BLaER1 (cell line): ENCODE measurements around the gene PICALM.

ENCODE experiments used
- H3K27ac ChIP-seq: shearing (Covaris generic); formaldehyde crosslinking; 2 replicates; pipeline ENCODE4 v1.8.1; 2022
- H3K27me3 ChIP-seq: shearing (Covaris generic); formaldehyde crosslinking; 2 replicates; pipeline ENCODE4 v1.8.1; 2022
- H3K36me3 ChIP-seq: shearing (Covaris generic); formaldehyde crosslinking; 2 replicates; pipeline ENCODE4 v1.8.1; 2022
- H3K4me1 ChIP-seq: shearing (Covaris generic); formaldehyde crosslinking; 2 replicates; pipeline ENCODE4 v1.8.1; 2022
- H3K4me2 ChIP-seq: shearing (Covaris generic); formaldehyde crosslinking; 2 replicates; pipeline ENCODE4 v1.8.1; 2022
- H3K4me3 ChIP-seq: shearing (Covaris generic); formaldehyde crosslinking; 2 replicates; pipeline ENCODE4 v1.8.1; 2022
- H3K9ac ChIP-seq: shearing (Covaris generic); formaldehyde crosslinking; 2 replicates; pipeline ENCODE4 v1.8.1; 2022
- H3K9me3 ChIP-seq: shearing (Covaris generic); formaldehyde crosslinking; 2 replicates; pipeline ENCODE4 v1.8.1; 2022
- H4K20me1 ChIP-seq: shearing (Covaris generic); formaldehyde crosslinking; 2 replicates; pipeline ENCODE4 v1.8.1; 2022
- Cebpa-rat ChIP-seq: shearing (Covaris generic); IDR thresholded peaks from 2 replicates; pipeline ENCODE4 v1.8.1; 2022

PICALM gene

GRCh38 chr11:86050196-86050709 lies 18.6 kb downstream of the PICALM start:
- no peaks in the 10 kb centered on the region for H3K4me1 ChIP-seq
- H3K27ac ChIP-seq, result no peak overlapping the region
- H3K4me3 ChIP-seq, result no peak overlapping the region
- no peak for TF ChIP-seq Cebpa-rat
- peaks cover 22% of the 10 kb centered on the region for H3K9me3 ChIP-seq
- no peaks in the 10 kb centered on the region for H3K27me3 ChIP-seq
- no peak overlapping the region for H3K4me2 ChIP-seq
- peaks cover 19% of the 10 kb centered on the region; the same call in 1 of the 2 replicates for H3K36me3 ChIP-seq
- H4K20me1 ChIP-seq, result peaks cover 100% of the 10 kb centered on the region
- H3K9ac ChIP-seq, result no peak overlapping the region

- H3K4me2 ChIP-seq, result no peak overlapping the region
- no peak overlapping the region for H3K9ac ChIP-seq
- peaks cover 10% of the 10 kb centered on the region for H3K9me3 ChIP-seq
- no peak overlapping the region for H3K4me3 ChIP-seq
- TF ChIP-seq Cebpa-rat, result no peak
- H3K27me3 ChIP-seq, result no peaks in the 10 kb centered on the region
- H4K20me1 ChIP-seq, result peaks cover 100% of the 10 kb centered on the region
- H3K4me1 ChIP-seq, result peaks cover 14% of the 10 kb centered on the region; the same call in 1 of the 2 replicates
- peaks cover 8% of the 10 kb centered on the region; the same call in 1 of the 2 replicates for H3K36me3 ChIP-seq
- no peak overlapping the region for H3K27ac ChIP-seq
Observed at GRCh38 chr11:86047275-86047991, 21.5 kb downstream of the PICALM start.

GRCh38 chr11:86046116-86046515 lies 22.8 kb downstream of the PICALM start:
- H3K9ac ChIP-seq, result no peak overlapping the region
- no peak overlapping the region for H3K4me3 ChIP-seq
- H3K27ac ChIP-seq, result no peak overlapping the region
- no peaks in the 10 kb centered on the region for H3K27me3 ChIP-seq
- peaks cover 100% of the 10 kb centered on the region for H4K20me1 ChIP-seq
- peaks cover 26% of the 10 kb centered on the region for H3K4me1 ChIP-seq
- H3K4me2 ChIP-seq, result no peak overlapping the region
- 0 out of 2 replicates have a peak, but pooled peaks cover 7% of the 10 kb centered on the region for H3K36me3 ChIP-seq
- H3K9me3 ChIP-seq, result peaks cover 9% of the 10 kb centered on the region; the same call in 1 of the 2 replicates
- TF ChIP-seq Cebpa-rat, result no peak

- peaks cover 26% of the 10 kb centered on the region for H3K4me1 ChIP-seq
- no peaks in the 10 kb centered on the region for H3K27me3 ChIP-seq
- TF ChIP-seq Cebpa-rat, result no peak
- 0 out of 2 replicates have a peak, but pooled peaks cover 9% of the 10 kb centered on the region for H3K36me3 ChIP-seq
- H3K9ac ChIP-seq, result no peak overlapping the region
- H3K9me3 ChIP-seq, result peaks cover 7% of the 10 kb centered on the region; the same call in 1 of the 2 replicates
- no peak overlapping the region for H3K4me3 ChIP-seq
- H4K20me1 ChIP-seq, result peaks cover 100% of the 10 kb centered on the region
- no peak overlapping the region for H3K4me2 ChIP-seq
- H3K27ac ChIP-seq, result no peak overlapping the region
Observed at GRCh38 chr11:86043765-86044503, 24.9 kb downstream of the PICALM start.

GRCh38 chr11:86041975-86042378 lies 26.9 kb downstream of the PICALM start:
- peak overlapping the region; percentile 32 for H3K4me2 ChIP-seq
- H3K9ac ChIP-seq, result no peak overlapping the region
- no peaks in the 10 kb centered on the region for H3K9me3 ChIP-seq
- H3K36me3 ChIP-seq, result peaks cover 21% of the 10 kb centered on the region
- H3K4me3 ChIP-seq, result no peak overlapping the region
- TF ChIP-seq Cebpa-rat, result no peak
- H4K20me1 ChIP-seq, result peaks cover 92% of the 10 kb centered on the region
- peaks cover 26% of the 10 kb centered on the region for H3K4me1 ChIP-seq
- H3K27me3 ChIP-seq, result no peaks in the 10 kb centered on the region
- no peak overlapping the region for H3K27ac ChIP-seq

GRCh38 chr11:86040919-86041850 lies 27.7 kb downstream of the PICALM start:
- Histone ChIP-seq H4K20me1 (peaks cover 92% of the 10 kb centered on the region), H3K9me3 (no peaks in the 10 kb centered on the region), H3K4me3 (no peak overlapping the region), H3K27ac (no peak overlapping the region), H3K36me3 (peaks cover 21% of the 10 kb centered on the region), H3K4me1 (peaks cover 26% of the 10 kb centered on the region), H3K4me2 (peak overlapping the region; percentile 32), H3K27me3 (no peaks in the 10 kb centered on the region), H3K9ac (no peak overlapping the region)
- TF ChIP-seq Cebpa-rat, result no peak

- no peak overlapping the region for H3K27ac ChIP-seq
- H3K4me2 ChIP-seq, result no peak overlapping the region
- H4K20me1 ChIP-seq, result peaks cover 92% of the 10 kb centered on the region
- H3K36me3 ChIP-seq, result peaks cover 21% of the 10 kb centered on the region
- no peak overlapping the region for H3K9ac ChIP-seq
- no peak for TF ChIP-seq Cebpa-rat
- H3K4me1 ChIP-seq, result peaks cover 26% of the 10 kb centered on the region
- no peaks in the 10 kb centered on the region for H3K27me3 ChIP-seq
- H3K4me3 ChIP-seq, result no peak overlapping the region
- H3K9me3 ChIP-seq, result no peaks in the 10 kb centered on the region
Observed at GRCh38 chr11:86039094-86039493, 29.8 kb downstream of the PICALM start.

GRCh38 chr11:86037743-86038142 lies 31.1 kb downstream of the PICALM start:
- peaks cover 21% of the 10 kb centered on the region for H3K36me3 ChIP-seq
- H3K4me1 ChIP-seq, result peaks cover 15% of the 10 kb centered on the region
- no peak overlapping the region for H3K9ac ChIP-seq
- no peaks in the 10 kb centered on the region for H3K27me3 ChIP-seq
- no peak for TF ChIP-seq Cebpa-rat
- H4K20me1 ChIP-seq, result peaks cover 92% of the 10 kb centered on the region
- no peak overlapping the region for H3K4me3 ChIP-seq
- no peaks in the 10 kb centered on the region for H3K9me3 ChIP-seq
- H3K27ac ChIP-seq, result no peak overlapping the region
- H3K4me2 ChIP-seq, result no peak overlapping the region

GRCh38 chr11:86035920-86036319 lies 33.0 kb downstream of the PICALM start:
- no peaks in the 10 kb centered on the region for H3K9me3 ChIP-seq
- H3K27ac ChIP-seq, result no peak overlapping the region
- TF ChIP-seq Cebpa-rat, result no peak
- H3K4me2 ChIP-seq, result no peak overlapping the region
- no peaks in the 10 kb centered on the region for H3K27me3 ChIP-seq
- H3K4me3 ChIP-seq, result no peak overlapping the region
- no peak overlapping the region for H3K9ac ChIP-seq
- H4K20me1 ChIP-seq, result peaks cover 92% of the 10 kb centered on the region
- peaks cover 32% of the 10 kb centered on the region for H3K36me3 ChIP-seq
- no peaks in the 10 kb centered on the region for H3K4me1 ChIP-seq
